HepG2 (cell line): ENCODE measurements around the gene ZMIZ1. TPM values are rescaled to one million over a fixed set of nuclear protein-coding genes. Genes with fewer than 3 reads are reported as not detected.

Experiments
- CREM ChIP-seq, 2 experiments: sonication (generic) in 1 of 2; formaldehyde crosslinking in 1 of 2; IDR thresholded peaks; 2 replicates each; pipeline versions ENCODE4 v1.4.0 to v1.6.1; 2016 to 2020; ENCODE audit warnings: antibody characterized with exemption in 1 of 2, mild to moderate bottlenecking in 1 of 2, missing genetic modification reagents in 1 of 2
- EEA1 ChIP-seq: sonication (generic); formaldehyde crosslinking; IDR thresholded peaks from 2 replicates; pipeline ENCODE4 v1.5.1; 2020; ENCODE audit warnings: mild to moderate bottlenecking, missing genetic modification reagents, borderline replicate concordance
- ETV5 ChIP-seq: IDR thresholded peaks from 2 replicates; pipeline ENCODE4 v1.6.1; 2018; ENCODE audit warnings: missing biosample characterization, missing genetic modification reagents, inconsistent platforms, borderline replicate concordance
- HIVEP1 ChIP-seq: sonication (generic); formaldehyde crosslinking; IDR thresholded peaks from 2 replicates; pipeline ENCODE4 v1.4.0; 2020; ENCODE audit warnings: mild to moderate bottlenecking, missing genetic modification reagents
- MED13 ChIP-seq: sonication (generic); formaldehyde crosslinking; IDR thresholded peaks from 2 replicates; pipeline ENCODE4 v1.5.0; 2020; ENCODE audit warnings: missing genetic modification reagents
- MLLT10 ChIP-seq: sonication (generic); formaldehyde crosslinking; IDR thresholded peaks from 2 replicates; pipeline ENCODE4 v1.4.0; 2020; ENCODE audit warnings: missing genetic modification reagents
- RARA ChIP-seq: IDR thresholded peaks from 2 replicates; pipeline ENCODE4 v1.6.1; 2016; ENCODE audit warnings: missing genetic modification reagents, missing compliant biosample characterization
- RFXANK ChIP-seq: IDR thresholded peaks from 2 replicates; pipeline ENCODE4 v1.6.1; 2016
- RNF2 ChIP-seq: fragments of 450-650 bp; conservative IDR thresholded peaks from 2 replicates; pipeline ENCODE4 v1.6.1; 2016; ENCODE audit warnings: low read depth
- SPEN ChIP-seq: sonication (generic); formaldehyde crosslinking; IDR thresholded peaks from 2 replicates; pipeline ENCODE4 v1.5.1; 2020; ENCODE audit warnings: low read depth, mild to moderate bottlenecking, missing genetic modification reagents
- TBP ChIP-seq: sonication (generic); formaldehyde crosslinking; IDR thresholded peaks from 2 replicates; pipeline ENCODE4 v1.5.0; 2020; ENCODE audit warnings: missing genetic modification reagents
- ZBTB3 ChIP-seq: sonication (generic); formaldehyde crosslinking; IDR thresholded peaks from 2 replicates; pipeline ENCODE4 v1.4.0; 2020; ENCODE audit warnings: low read depth, mild to moderate bottlenecking, moderate library complexity, missing genetic modification reagents, borderline replicate concordance
- ZNF138 ChIP-seq: sonication (generic); formaldehyde crosslinking; IDR thresholded peaks from 2 replicates; pipeline ENCODE4 v1.5.0; 2020; ENCODE audit warnings: mild to moderate bottlenecking, low read depth, missing genetic modification reagents
- ZNF547 ChIP-seq: sonication (generic); formaldehyde crosslinking; IDR thresholded peaks from 2 replicates; pipeline ENCODE4 v1.5.1; 2020; ENCODE audit warnings: mild to moderate bottlenecking, missing genetic modification reagents
- ZNF550 ChIP-seq: sonication (generic); formaldehyde crosslinking; IDR thresholded peaks from 2 replicates; pipeline ENCODE4 v1.4.0; 2020; ENCODE audit warnings: mild to moderate bottlenecking, missing genetic modification reagents, borderline replicate concordance
- ZNF607 ChIP-seq: sonication (generic); formaldehyde crosslinking; IDR thresholded peaks from 2 replicates; pipeline ENCODE4 v1.5.1; 2020; ENCODE audit warnings: missing genetic modification reagents, mild to moderate bottlenecking, borderline replicate concordance
- ZSCAN25 ChIP-seq: sonication (generic); formaldehyde crosslinking; IDR thresholded peaks from 2 replicates; pipeline ENCODE4 v1.8.0; 2022; ENCODE audit warnings: mild to moderate bottlenecking, missing genetic modification reagents
- polyA plus RNA-seq, 8 experiments: library from polyadenylated mRNA; depleted of rRNA in 3 of 8; stranded (reverse) in 7 of 8; unstranded in 1 of 8; fragments of >200 nt; fragmentation: Illumina TruSeq in 4 of 8; extraction: Trizol in 4 of 8; gene quantifications; 2 replicates each; pipeline versions ENCODE4 v1.2.1 to v1.2.3, GENCODE V29; 2011 to 2016; ENCODE audit warnings: low read depth in 4 of 8, missing spikeins in 1 of 8, mixed read lengths in 1 of 8; ENCODE audit not compliant: insufficient read depth in 1 of 8
- total RNA-seq, 5 experiments: library from RNA; depleted of rRNA; stranded (reverse); fragments of >200 nt; fragmentation: Illumina TruSeq; extraction: Trizol; gene quantifications; 2 replicates each; pipeline ENCODE4 v1.2.3, GENCODE V29; 2016; ENCODE audit warnings: low read depth in 1 of 5
- TF ChIP-seq, protein P1 (sequence below): IDR thresholded peaks from 2 replicates; pipeline ENCODE4 v1.6.1; 2016; ENCODE audit warnings: missing genetic modification reagents, missing compliant biosample characterization
- TF ChIP-seq, protein P2 (sequence below), 2 experiments: sonication (generic) in 1 of 2; formaldehyde crosslinking in 1 of 2; IDR thresholded peaks; 2 replicates each; pipeline versions ENCODE4 v1.4.0 to v1.6.1; 2016 to 2020; ENCODE audit warnings: borderline replicate concordance in 1 of 2, low read depth in 1 of 2, mild to moderate bottlenecking in 1 of 2, missing genetic modification reagents in 1 of 2
- TF ChIP-seq, protein P3 (sequence below): IDR thresholded peaks from 2 replicates; pipeline ENCODE4 v1.6.1; 2016; ENCODE audit warnings: missing compliant biosample characterization, missing genetic modification reagents, borderline replicate concordance

ZMIZ1 gene
- total and polyA plus RNA-seq, 2 of the 13 experiments (the other 11 are each of a cell fraction or from before 2014, with no cell fraction given): 5.3 to 10.2 TPM

DNA sequence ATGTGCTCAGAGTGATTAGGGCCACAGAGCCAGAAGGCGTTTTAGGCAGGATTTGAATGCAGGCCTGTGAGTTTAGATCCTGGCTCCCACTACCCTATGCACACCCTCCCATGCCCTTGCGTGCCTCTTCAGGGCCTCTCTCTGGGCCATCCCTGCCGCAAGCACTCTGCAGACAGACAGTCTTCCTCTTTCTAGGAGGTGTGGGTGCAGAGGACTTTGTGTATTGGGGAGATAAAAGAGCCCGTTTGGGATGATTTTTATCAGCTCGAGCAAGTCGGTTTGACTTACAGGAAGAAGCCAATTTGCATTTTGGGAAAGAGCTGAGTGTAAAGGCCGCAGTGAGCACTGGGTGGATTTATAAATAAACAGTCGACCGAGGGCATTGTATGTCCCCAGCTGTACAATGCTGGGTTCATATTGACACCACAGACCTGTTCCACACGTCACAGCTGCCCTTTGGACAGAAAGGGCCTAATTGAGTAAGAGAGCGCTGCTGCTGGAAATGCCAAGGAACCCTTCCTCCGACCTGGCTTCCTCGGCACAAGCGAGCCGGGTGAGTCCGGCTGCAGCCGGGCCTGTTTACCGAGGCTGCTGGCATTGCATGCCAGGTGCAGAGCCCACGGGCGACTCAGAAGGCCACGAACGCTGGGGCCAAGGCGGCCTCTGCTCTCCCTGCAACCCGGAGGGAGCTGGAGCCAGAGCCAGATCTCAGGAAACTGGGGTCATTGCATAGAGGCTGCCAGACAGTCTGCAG, 25.1 kb downstream of the ZMIZ1 start (continued):
- no peak; the same call in 1 of the 2 replicates for TF ChIP-seq ZBTB3
- no peak for TF ChIP-seq RNF2
- peak; percentile 77; the same call in 1 of the 2 replicates for TF ChIP-seq ETV5 (CRISPR knock-in tag)
- TF ChIP-seq ZSCAN25: no peak; the same call in 1 of the 2 replicates
- peak; percentile 67; the same call in 1 of the 2 replicates for TF ChIP-seq HIVEP1
- TF ChIP-seq TBP (CRISPR knock-in tag): no peak
- TF ChIP-seq, protein P1, sequence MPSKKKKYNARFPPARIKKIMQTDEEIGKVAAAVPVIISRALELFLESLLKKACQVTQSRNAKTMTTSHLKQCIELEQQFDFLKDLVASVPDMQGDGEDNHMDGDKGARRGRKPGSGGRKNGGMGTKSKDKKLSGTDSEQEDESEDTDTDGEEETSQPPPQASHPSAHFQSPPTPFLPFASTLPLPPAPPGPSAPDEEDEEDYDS (CRISPR knock-in tag): no peak; the same call in 1 of the 2 replicates
- no peak for TF ChIP-seq RFXANK (CRISPR knock-in tag)
- peak; percentile 60; the same call in 1 of the 2 replicates for TF ChIP-seq MED13 (CRISPR knock-in tag)
- no peak for TF ChIP-seq MLLT10 (CRISPR knock-in tag)
- peak; percentile 76; the same call in 1 of the 2 replicates for TF ChIP-seq ZNF607 (CRISPR knock-in tag)
- TF ChIP-seq, protein P2, sequence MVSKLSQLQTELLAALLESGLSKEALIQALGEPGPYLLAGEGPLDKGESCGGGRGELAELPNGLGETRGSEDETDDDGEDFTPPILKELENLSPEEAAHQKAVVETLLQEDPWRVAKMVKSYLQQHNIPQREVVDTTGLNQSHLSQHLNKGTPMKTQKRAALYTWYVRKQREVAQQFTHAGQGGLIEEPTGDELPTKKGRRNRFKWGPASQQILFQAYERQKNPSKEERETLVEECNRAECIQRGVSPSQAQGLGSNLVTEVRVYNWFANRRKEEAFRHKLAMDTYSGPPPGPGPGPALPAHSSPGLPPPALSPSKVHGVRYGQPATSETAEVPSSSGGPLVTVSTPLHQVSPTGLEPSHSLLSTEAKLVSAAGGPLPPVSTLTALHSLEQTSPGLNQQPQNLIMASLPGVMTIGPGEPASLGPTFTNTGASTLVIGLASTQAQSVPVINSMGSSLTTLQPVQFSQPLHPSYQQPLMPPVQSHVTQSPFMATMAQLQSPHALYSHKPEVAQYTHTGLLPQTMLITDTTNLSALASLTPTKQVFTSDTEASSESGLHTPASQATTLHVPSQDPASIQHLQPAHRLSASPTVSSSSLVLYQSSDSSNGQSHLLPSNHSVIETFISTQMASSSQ (IDR thresholded peaks at IDR 0.05; ENCODE audit: low read depth): peak; percentile 70
- TF ChIP-seq, protein P2 (CRISPR knock-in tag; IDR thresholded peaks at IDR 0.05; ENCODE audit: borderline replicate concordance): peak; percentile 79; the same call in 1 of the 2 replicates
- TF ChIP-seq, protein P3, sequence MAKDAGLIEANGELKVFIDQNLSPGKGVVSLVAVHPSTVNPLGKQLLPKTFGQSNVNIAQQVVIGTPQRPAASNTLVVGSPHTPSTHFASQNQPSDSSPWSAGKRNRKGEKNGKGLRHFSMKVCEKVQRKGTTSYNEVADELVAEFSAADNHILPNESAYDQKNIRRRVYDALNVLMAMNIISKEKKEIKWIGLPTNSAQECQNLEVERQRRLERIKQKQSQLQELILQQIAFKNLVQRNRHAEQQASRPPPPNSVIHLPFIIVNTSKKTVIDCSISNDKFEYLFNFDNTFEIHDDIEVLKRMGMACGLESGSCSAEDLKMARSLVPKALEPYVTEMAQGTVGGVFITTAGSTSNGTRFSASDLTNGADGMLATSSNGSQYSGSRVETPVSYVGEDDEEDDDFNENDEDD (CRISPR knock-in tag): no peak
- no peak for TF ChIP-seq ZNF550 (CRISPR knock-in tag)
- TF ChIP-seq ZNF547 (CRISPR knock-in tag): no peak; the same call in 1 of the 2 replicates
- TF ChIP-seq CREM (IDR thresholded peaks at IDR 0.05): peak; percentile 94
- no peak for TF ChIP-seq CREM (CRISPR knock-in tag; IDR thresholded peaks at IDR 0.05)
- no peak for TF ChIP-seq ZNF138 (CRISPR knock-in tag)
- TF ChIP-seq RARA: peak; percentile 90
- TF ChIP-seq SPEN: peak; percentile 63
- no peak for TF ChIP-seq EEA1
